Ishikawa (cell line): ENCODE measurements around the gene CHCHD6.

Experiments
- CEBPB ChIP-seq: IDR thresholded peaks from 2 replicates; pipeline ENCODE4 v1.6.1; 2012
- CREB1 ChIP-seq: IDR thresholded peaks from 2 replicates; pipeline ENCODE4 v1.6.1; 2012; ENCODE audit warnings: low read depth
- EGR1 ChIP-seq: IDR thresholded peaks from 2 replicates; pipeline ENCODE4 v1.6.1; 2012
- EP300 ChIP-seq: IDR thresholded peaks from 2 replicates; pipeline ENCODE4 v1.6.1; 2012; ENCODE audit warnings: borderline replicate concordance
- FOXM1 ChIP-seq: IDR thresholded peaks from 2 replicates; pipeline ENCODE4 v1.6.1; 2012; ENCODE audit warnings: low read depth, borderline replicate concordance
- MAX ChIP-seq: IDR thresholded peaks from 2 replicates; pipeline ENCODE4 v1.6.1; 2012
- NFIC ChIP-seq: IDR thresholded peaks from 2 replicates; pipeline ENCODE4 v1.6.1; 2012
- RAD21 ChIP-seq: IDR thresholded peaks from 2 replicates; pipeline ENCODE4 v1.6.1; 2012; ENCODE audit warnings: low read depth
- REST ChIP-seq: IDR thresholded peaks from 2 replicates; pipeline ENCODE4 v1.6.1; 2012; ENCODE audit warnings: low read depth, mild to moderate bottlenecking
- TAF1 ChIP-seq: IDR thresholded peaks from 2 replicates; pipeline ENCODE4 v1.6.1; 2012; ENCODE audit warnings: low read depth, mild to moderate bottlenecking
- TCF12 ChIP-seq: IDR thresholded peaks from 2 replicates; pipeline ENCODE4 v1.6.1; 2012; ENCODE audit warnings: low read depth
- TEAD4 ChIP-seq: IDR thresholded peaks from 2 replicates; pipeline ENCODE4 v1.6.1; 2012
- USF1 ChIP-seq: IDR thresholded peaks from 2 replicates; pipeline ENCODE4 v1.6.1; 2012
- YY1 ChIP-seq: IDR thresholded peaks from 2 replicates; pipeline ENCODE4 v1.6.1; 2012; ENCODE audit warnings: low read depth
- ZBTB7A ChIP-seq: IDR thresholded peaks from 2 replicates; pipeline ENCODE4 v1.6.1; 2012; ENCODE audit warnings: low read depth

CHCHD6 gene

GRCh38 chr3:126947429-126947828, 243.4 kb downstream of the CHCHD6 start:
- TF ChIP-seq REST (no peak), MAX (no peak), TCF12 (no peak), ZBTB7A (no peak), EP300 (no peak), NFIC (no peak), YY1 (no peak)

GRCh38 chr3:126948980-126949535, 245.0 kb downstream of the CHCHD6 start:
- no peak for TF ChIP-seq USF1

- no peak for TF ChIP-seq TEAD4
- TF ChIP-seq TCF12: no peak
- TF ChIP-seq USF1: no peak
- TF ChIP-seq MAX: no peak
- no peak for TF ChIP-seq EGR1
- TF ChIP-seq ZBTB7A: no peak
- no peak for TF ChIP-seq FOXM1
These were observed 247.5 kb downstream of the CHCHD6 start for GRCh38 chr3:126951561-126951960.

GRCh38 chr3:126952261-126952982, 248.4 kb downstream of the CHCHD6 start:
- no peak for TF ChIP-seq YY1
- TF ChIP-seq CREB1: no peak
- no peak for TF ChIP-seq RAD21
- TF ChIP-seq FOXM1: no peak
- no peak for TF ChIP-seq MAX
- no peak for TF ChIP-seq CEBPB
- no peak for TF ChIP-seq REST
- no peak for TF ChIP-seq EP300
- TF ChIP-seq ZBTB7A: no peak
- TF ChIP-seq TAF1: no peak
- TF ChIP-seq EGR1: no peak
- no peak for TF ChIP-seq TEAD4
- TF ChIP-seq NFIC: no peak
- no peak for TF ChIP-seq TCF12
- no peak for TF ChIP-seq USF1

GRCh38 chr3:126952983-126953660, 249.1 kb downstream of the CHCHD6 start:
- TF ChIP-seq TEAD4 (no peak), EGR1 (no peak), TAF1 (no peak), CREB1 (no peak), TCF12 (no peak), USF1 (no peak), ZBTB7A (no peak), FOXM1 (no peak), YY1 (no peak), MAX (no peak), REST (no peak), CEBPB (no peak), RAD21 (no peak), NFIC (no peak), EP300 (no peak)
